Limb (tissue), 2 donors: ENCODE measurements around the gene AKAP5.

Experiments
- DNase-seq, 2 donors: peaks; one replicate each; pipeline ENCODE4 v3.0.0-alpha.2; 2016; ENCODE audit errors: extremely low spot score in 2 of 2

Gene AKAP5, protein sequence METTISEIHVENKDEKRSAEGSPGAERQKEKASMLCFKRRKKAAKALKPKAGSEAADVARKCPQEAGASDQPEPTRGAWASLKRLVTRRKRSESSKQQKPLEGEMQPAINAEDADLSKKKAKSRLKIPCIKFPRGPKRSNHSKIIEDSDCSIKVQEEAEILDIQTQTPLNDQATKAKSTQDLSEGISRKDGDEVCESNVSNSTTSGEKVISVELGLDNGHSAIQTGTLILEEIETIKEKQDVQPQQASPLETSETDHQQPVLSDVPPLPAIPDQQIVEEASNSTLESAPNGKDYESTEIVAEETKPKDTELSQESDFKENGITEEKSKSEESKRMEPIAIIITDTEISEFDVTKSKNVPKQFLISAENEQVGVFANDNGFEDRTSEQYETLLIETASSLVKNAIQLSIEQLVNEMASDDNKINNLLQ

GRCh38 chr14:64465191-64465822, at the start of gene AKAP5:
Gene AKAP5 (plus strand): TSS chr14:64465499. CDS start chr14:64468395, 2,896 bp downstream.
- DNase-seq, result peak; percentile 25 to 86

DNA sequence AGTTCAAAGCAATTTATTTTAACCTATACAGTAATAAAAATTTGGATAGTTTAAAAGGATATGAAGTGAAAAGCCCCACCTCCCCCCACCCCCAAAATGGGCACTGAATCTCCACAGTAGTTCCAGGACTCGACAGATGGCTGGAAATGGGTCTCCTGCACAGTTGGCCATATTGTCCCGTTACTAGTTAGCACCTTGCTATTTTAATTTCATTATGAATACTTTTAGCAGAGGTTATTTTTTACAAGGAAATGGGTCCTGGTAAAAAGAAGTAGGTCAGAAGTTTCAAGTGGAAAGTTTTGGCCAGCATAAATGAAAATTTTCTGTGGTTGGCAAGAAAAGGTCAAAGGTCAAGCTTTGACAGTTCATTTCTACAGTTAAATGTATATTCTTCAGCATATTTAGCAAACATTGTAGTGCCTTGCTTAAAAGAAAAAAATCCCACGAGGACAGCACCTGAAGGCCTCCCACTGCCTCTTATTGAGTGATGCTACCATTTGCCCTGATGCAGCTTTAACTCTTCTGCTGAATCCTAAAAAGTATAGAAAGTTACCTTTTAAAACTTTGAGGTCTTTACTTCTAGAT, 48.9 kb upstream of the AKAP5 start:
- DNase-seq, result no peak

DNA sequence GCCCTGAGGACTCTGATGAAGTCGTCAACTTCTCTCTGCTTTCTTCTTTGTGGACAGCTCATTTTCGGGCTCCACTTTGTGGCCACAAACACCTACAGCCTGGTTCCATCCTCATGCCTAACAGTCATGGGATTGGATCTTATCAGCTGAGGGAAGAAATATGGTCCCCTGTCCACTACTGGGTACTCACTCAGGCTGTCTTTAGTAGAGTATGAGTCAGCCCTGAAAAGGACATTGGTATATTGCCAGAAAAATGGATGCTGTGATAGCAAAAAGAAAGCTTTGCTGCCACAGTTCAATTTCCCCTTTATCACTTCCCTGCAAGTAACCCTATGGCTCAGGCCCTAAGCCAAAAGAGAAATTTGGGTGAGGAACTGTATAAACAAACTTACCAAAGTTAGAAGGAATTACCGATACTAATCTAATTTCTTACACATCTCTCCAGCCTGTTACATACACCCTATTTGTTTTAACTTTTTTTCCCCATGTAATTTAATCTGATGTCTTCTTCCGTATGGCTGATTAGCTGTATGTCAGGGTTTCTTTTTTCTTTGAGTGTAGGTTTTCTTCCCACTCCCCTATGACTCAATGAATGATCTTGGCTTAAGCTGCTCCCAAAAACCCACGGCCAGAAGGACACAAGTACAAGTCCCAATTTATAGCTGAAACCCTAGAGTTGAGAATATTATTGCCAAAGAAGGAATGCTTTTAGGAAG, 48.1 kb upstream of the AKAP5 start:
- DNase-seq, result no peak

DNA sequence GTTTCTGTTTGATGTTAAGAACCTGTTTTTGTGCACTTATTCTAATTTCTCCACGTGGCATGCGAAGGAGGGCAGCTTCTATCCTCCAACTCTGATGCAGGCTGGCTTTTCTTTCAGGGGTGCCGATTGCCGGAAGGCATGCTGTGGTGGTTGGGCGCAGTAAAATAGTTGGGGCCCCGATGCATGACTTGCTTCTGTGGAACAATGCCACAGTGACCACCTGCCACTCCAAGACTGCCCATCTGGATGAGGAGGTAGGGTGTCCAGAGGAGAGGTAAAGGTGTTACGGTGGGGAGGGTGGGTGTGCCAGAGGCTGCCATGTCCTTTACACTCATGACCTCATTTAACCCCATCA, 47.6 kb upstream of the AKAP5 start:
- DNase-seq, result no peak

DNA sequence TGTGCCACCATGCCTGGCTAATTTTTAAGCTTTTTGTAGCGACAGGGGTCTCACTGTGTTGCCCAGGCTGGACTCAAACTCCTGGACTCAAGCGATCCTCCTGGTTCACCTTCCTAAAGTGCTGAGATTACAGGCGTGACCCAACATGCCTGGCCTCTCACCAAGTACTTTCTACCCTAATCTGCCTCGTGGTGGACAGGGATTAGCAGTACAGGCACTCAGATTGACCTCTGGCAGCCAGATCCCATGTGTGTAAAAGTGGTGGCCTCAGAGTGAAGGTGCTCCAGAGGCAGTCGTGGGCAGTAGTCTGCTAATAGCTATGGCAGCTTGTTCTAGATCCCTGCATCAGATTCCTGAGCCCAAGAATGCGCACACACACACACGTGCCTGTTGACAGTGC, 46.3 kb upstream of the AKAP5 start:
- no peak for DNase-seq

- no peak for DNase-seq
These were observed 44.1 kb upstream of the AKAP5 start for GRCh38 chr14:64421166-64421565.

- no peak for DNase-seq
These were observed 43.3 kb upstream of the AKAP5 start for GRCh38 chr14:64422005-64422404.

DNA sequence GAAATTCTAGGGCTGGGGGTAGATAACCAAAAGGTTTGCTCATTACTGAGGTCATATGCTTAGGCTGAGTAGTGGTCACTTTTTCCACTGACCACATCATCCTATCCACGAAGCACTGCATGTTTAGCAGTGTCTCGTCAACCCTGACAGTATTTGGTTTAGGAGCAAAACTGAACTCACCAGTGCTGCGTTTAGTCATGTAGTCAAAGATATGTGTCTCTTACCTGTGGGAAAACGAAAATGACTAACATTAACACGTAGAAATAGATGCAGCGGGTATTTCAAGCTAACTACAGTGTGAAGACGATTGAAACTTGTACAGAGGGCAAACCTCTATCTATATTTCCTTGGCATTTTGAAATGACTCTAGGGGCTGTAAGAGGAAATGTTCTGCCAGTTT, 42.5 kb upstream of the AKAP5 start:
- no peak for DNase-seq

- no peak for DNase-seq
These were observed 41.3 kb upstream of the AKAP5 start for GRCh38 chr14:64423987-64424386.

GRCh38 chr14:64434528-64434927, 30.8 kb upstream of the AKAP5 start:
- no peak for DNase-seq

DNA sequence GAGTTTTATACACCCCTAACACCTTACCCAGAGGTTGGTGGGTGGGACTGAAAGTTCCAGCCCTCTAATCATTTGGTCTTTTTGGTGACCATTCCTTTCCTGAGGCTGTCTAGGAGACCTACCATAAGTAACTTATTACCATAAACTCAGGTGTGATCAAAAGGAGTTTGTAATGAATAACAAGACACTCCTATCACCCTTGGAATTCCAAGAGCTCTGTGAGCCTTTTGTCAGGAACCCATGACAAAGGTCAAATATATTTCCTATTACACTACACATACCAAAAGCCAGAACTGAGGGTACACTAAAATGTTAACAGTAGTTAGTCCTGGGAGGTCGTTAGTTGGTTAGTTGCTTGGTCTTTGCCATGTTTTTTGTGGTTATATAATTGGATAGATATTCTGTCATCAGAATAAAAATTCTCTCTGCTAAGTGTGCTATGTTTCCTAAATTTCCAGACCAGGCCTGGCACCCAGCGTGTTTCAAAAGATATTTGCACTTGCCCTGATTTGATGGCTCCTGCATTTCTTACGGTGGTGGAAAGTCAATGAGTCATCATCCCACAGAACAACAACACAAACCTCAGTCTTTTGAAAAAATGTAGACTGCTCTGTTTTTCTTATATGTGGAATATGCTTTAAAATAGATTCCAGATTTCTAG, 27.0 kb upstream of the AKAP5 start:
- DNase-seq, result no peak

DNA sequence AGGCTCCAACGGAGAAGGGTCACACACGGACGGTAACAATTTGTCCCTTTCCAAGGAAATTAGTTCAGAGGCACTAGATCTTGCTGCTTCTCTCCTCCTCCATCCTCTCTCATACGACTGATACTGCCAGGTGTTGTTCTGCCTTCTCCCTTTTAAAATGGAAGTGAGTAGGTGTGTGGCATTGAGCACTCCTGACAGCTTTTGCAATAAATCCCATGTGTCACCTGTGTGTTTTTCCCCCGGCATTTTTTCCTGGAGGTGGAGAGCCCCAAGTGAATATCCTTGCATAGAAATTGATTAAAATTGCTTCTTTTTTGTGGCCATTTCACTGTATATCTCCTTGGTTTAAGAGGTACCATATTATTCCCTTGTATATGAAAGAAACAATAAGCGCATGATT, 26.2 kb upstream of the AKAP5 start:
- no peak for DNase-seq

GRCh38 chr14:64440494-64440893, 24.8 kb upstream of the AKAP5 start:
- DNase-seq, result no peak

DNA sequence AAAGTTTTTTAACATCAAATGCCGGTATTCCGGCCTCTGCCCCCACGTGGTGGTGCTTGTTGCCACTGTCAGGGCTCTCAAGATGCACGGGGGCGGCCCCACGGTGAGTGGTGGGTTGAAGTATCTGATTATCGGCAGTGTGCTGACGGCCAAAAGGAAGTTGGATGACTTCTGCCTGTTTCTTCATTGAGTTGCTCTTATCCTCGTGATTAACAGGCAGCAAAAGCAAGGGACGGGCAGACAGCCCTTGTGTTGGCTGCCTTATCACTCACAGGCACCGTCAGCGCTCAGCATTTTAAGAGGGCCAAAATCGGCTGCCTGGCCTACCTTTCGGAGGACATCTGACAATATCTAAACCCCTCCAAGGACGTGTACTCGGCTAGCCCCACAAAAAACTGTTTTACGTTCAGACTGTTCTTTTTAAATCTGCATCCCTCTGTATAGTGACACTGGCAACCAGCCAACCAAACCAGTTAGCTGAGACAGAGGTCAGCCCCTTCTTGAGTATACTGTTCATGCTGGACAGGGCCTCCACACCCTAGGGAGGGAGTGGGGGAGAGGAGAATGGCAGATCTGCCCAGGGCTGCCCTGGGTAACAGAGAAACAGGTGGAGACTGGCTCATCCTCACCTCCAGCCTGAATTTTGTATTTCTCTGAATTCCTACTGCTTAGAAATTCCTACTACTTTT, 22.9 kb upstream of the AKAP5 start:
- no peak for DNase-seq

GRCh38 chr14:64444140-64444539, 21.2 kb upstream of the AKAP5 start:
- no peak for DNase-seq

GRCh38 chr14:64444984-64445845, 20.1 kb upstream of the AKAP5 start:
- no peak for DNase-seq

- no peak for DNase-seq
These were observed 17.2 kb upstream of the AKAP5 start for GRCh38 chr14:64447876-64448670.

DNA sequence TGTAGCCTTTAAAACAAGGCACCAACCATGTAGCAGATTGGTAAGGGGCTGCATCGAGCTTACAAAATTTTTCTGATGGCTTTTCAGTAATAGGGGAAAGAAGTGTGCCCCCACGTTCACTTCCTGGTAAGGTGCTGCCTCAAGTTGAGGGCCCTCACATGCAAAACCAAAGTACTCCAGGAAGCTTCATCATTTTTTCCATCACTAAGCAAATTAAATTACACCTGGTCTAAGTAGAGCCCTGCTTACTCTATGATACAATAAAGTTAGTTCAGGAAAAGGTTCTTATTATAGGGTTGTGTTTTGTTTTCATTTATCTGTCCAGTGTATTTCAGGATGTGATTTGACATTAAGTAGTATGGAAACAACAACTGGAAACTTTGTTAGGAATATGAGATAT, 15.0 kb upstream of the AKAP5 start:
- DNase-seq, result no peak

GRCh38 chr14:64454671-64455070, 10.6 kb upstream of the AKAP5 start:
- no peak for DNase-seq
